Peyer's patch (tissue), 4 donors: ENCODE data around the gene UNC13D. TPM values are rescaled to one million over a fixed set of nuclear protein-coding genes. Genes with fewer than 3 reads are reported as not detected.
A peak's percentile ranks its signal among the peaks of the same experiment; 100 is the strongest.

Source experiments
- DNase-seq, 3 donors: peaks; one replicate each; pipeline ENCODE4 v3.0.0-alpha.2; 2017 to 2019
- H3K27ac ChIP-seq, 4 donors: fragments of 200-600 bp; sonication (generic); one replicate each; pipeline ENCODE4 v1.5.1; 2016 to 2019
- H3K27me3 ChIP-seq, 2 donors: fragments of 200-600 bp; sonication (generic); one replicate each; pipeline ENCODE4 v1.5.1; 2019
- H3K36me3 ChIP-seq, 3 donors: fragments of 200-600 bp; sonication (generic); one replicate each; pipeline ENCODE4 v1.5.1; 2016 to 2019
- H3K4me1 ChIP-seq, 4 donors: fragments of 200-600 bp; sonication (generic); one replicate each; pipeline ENCODE4 v1.5.1; 2016 to 2019
- H3K4me3 ChIP-seq, 4 donors: fragments of 200-600 bp; sonication (generic); 1 replicate in 3 of 4; 2 replicates in 1 of 4; pipeline ENCODE4 v1.5.1; 2016 to 2019; ENCODE audit warnings: mild to moderate bottlenecking in 1 of 4
- H3K9me3 ChIP-seq, 4 donors: fragments of 200-600 bp; sonication (generic); one replicate each; pipeline ENCODE4 v1.5.1; 2016 to 2019; ENCODE audit warnings: mild to moderate bottlenecking in 1 of 4
- POLR2A ChIP-seq, 2 donors: fragments of 450-650 bp; IDR thresholded peaks; one replicate each; pipeline ENCODE4 v1.5.1; 2017; ENCODE audit warnings: antibody characterized with exemption in 2 of 2, mild to moderate bottlenecking in 2 of 2, moderate library complexity in 2 of 2
- total RNA-seq, 4 donors: library from RNA; depleted of rRNA; stranded (reverse); fragments of >200 nt; gene quantifications; one replicate each; pipeline ENCODE4 v1.1.0, GENCODE V29; 2016
- TF ChIP-seq, protein P1 (sequence below), 6 experiments: fragments of 450-650 bp in 4 of 6; fragments of 200-600 bp in 2 of 6; sonication (generic) in 1 of 6; IDR thresholded peaks; one replicate each; pipeline ENCODE4 v1.5.1; 2017 to 2019; ENCODE audit warnings: antibody characterized with exemption in 6 of 6, mild to moderate bottlenecking in 3 of 6, moderate library complexity in 1 of 6

The UNC13D gene
- total RNA-seq, 4 donors from 2014 or later = 8.4 to 45.4 (median 22.2) TPM

DNA sequence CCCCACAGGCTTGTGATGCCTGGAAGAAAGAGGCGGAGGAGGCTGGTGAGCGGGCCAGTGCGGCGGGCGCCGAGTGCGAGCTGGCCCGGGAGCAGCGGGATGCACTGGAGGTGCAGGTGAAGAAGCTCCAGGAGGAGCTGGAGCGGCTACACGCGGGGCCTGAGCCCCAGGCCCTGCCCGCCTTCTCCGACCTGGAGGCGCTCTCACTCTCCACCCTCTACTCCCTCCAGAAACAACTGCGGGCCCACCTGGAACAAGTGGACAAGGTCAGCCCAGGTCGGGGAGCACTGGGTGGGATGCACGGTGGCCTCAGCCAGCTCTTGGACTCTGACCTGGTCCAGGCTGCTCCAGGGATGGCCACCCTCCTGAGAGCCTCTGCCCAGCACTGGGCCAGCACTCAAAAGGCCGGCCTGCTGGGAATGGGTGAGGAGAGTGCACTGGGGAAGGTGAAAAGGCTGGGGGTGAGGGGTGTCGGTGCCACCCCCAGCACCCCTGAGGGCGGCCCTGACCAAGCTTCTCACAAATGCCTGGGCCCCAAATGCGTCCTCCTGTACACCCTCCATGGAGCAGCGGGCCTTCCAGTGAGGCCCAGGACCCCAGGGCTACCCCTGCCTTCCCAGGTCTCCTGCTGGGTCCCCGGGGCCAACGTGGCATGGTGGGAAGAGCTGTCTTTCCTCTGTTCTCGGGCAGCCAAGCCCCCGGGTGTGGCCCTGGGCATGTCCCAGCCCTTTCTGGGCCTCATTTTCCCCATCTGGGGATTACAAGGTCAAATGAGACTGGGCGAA lies 20.8 kb downstream of the UNC13D start:
- H3K4me3 ChIP-seq = no peak overlapping the region
- TF ChIP-seq, protein P1, sequence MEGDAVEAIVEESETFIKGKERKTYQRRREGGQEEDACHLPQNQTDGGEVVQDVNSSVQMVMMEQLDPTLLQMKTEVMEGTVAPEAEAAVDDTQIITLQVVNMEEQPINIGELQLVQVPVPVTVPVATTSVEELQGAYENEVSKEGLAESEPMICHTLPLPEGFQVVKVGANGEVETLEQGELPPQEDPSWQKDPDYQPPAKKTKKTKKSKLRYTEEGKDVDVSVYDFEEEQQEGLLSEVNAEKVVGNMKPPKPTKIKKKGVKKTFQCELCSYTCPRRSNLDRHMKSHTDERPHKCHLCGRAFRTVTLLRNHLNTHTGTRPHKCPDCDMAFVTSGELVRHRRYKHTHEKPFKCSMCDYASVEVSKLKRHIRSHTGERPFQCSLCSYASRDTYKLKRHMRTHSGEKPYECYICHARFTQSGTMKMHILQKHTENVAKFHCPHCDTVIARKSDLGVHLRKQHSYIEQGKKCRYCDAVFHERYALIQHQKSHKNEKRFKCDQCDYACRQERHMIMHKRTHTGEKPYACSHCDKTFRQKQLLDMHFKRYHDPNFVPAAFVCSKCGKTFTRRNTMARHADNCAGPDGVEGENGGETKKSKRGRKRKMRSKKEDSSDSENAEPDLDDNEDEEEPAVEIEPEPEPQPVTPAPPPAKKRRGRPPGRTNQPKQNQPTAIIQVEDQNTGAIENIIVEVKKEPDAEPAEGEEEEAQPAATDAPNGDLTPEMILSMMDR (IDR thresholded peaks at IDR 0.05) = no peak
- TF ChIP-seq POLR2A (IDR thresholded peaks at IDR 0.05) = no peak
- H3K27ac ChIP-seq = no peak overlapping the region
- no peaks in the 10 kb centered on the region for H3K9me3 ChIP-seq
- H3K36me3 ChIP-seq = peaks cover 0 to 68% (median 0%) of the 10 kb centered on the region in 3 donors
- peaks cover 0 to 19% (median 7%) of the 10 kb centered on the region in 4 donors for H3K4me1 ChIP-seq
- no peaks in the 10 kb centered on the region for H3K27me3 ChIP-seq
- no peak for DNase-seq

DNA sequence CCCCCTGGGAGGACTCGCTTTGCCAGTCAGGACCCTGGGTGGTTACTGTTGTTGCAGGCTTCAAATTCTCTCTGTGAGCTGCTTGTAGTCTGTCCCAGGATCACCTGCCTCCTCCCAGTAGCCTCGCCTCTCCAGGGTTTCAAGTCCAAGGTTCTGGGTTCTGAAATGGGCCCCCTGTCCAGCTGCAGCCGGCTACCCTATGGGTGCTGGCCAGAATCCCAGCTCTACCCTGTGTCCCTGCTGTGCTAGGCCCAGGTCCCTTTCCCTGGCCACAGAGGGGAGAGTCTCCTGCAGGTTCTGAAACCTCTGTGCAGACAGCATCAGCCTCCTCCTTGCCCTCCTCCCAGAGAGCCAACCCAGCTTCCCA lies 21.4 kb downstream of the UNC13D start:
- no peak for DNase-seq
- TF ChIP-seq POLR2A (IDR thresholded peaks at IDR 0.05) = no peak
- TF ChIP-seq, protein P1 (IDR thresholded peaks at IDR 0.05) = no peak
- Histone ChIP-seq H3K4me3 (no peak overlapping the region), H3K27ac (peak overlapping the region in 1 of 4 donors; percentile 8), H3K36me3 (peaks cover 0 to 75% (median 0%) of the 10 kb centered on the region in 3 donors), H3K4me1 (peaks cover 0 to 13% (median 7%) of the 10 kb centered on the region in 4 donors), H3K9me3 (no peaks in the 10 kb centered on the region), H3K27me3 (no peaks in the 10 kb centered on the region)

DNA sequence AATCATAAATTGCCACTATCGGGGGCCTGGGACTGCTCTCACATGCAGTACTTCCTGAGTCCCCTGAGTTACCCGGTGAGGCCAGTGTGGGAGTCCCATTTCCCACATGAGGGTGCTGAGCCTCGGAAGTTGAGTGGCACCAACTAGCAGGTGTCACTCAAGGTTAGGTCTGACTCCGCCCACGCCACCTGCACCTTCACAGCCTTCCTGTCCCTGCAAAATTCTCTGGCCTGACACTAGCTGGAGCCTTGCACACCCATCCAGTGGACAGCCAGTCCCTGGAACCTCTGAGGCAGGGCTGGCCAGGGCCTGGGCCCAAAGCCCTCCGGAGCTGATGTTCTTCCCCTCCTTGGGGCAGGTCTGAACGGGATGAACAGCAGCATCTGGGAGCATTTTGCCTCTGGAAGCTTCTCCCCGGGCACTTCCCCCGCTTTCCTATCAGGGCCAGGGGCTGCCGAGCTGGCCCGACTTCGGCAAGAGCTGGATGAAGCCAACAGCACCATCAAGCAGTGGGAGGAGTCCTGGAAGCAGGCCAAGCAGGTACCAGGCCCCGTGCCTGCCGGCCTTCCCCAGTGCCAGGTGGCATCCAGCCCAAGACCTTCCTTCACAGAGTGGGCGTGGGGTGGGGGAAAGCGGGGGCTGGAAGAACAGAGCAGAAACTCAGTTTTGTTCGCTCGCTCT lies 21.9 kb downstream of the UNC13D start:
- H3K9me3 ChIP-seq = no peaks in the 10 kb centered on the region
- peaks cover 0 to 80% (median 0%) of the 10 kb centered on the region in 3 donors for H3K36me3 ChIP-seq
- TF ChIP-seq POLR2A (IDR thresholded peaks at IDR 0.05) = no peak
- TF ChIP-seq, protein P1 (IDR thresholded peaks at IDR 0.05) = no peak
- peaks cover 0 to 7% (median 4%) of the 10 kb centered on the region in 4 donors for H3K4me1 ChIP-seq
- H3K27me3 ChIP-seq = no peaks in the 10 kb centered on the region
- DNase-seq = peak; percentile 65 to 72 (median 71)
- peak overlapping the region in 2 of 4 donors; percentile 8 to 32 for H3K27ac ChIP-seq
- H3K4me3 ChIP-seq = no peak overlapping the region

DNA sequence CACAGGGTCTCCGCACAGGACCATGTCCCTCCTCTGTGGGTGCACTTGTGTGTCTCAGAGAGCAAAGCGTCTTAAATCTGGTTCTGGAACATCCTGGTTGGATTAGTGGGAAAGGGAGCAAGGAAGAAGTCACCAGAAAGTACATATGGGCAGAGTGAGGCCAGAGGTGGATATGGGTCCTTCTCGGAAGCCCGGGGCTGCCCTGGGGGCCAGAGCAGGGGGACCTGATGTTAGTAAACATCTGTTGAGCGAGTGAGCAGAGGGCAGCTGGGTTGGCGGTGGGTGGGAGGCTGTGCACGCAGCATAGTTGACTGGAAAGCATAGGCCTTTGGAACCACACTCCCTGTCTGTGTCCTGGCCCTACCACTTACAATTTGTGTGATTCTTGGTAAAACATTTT lies 22.7 kb downstream of the UNC13D start:
- Histone ChIP-seq H3K27me3 (no peaks in the 10 kb centered on the region), H3K36me3 (peaks cover 0 to 87% (median 0%) of the 10 kb centered on the region in 3 donors), H3K27ac (no peak overlapping the region), H3K4me3 (no peak overlapping the region), H3K9me3 (no peaks in the 10 kb centered on the region), H3K4me1 (peaks cover 0 to 4% (median 0%) of the 10 kb centered on the region in 4 donors)
- TF ChIP-seq, protein P1 (IDR thresholded peaks at IDR 0.05) = no peak
- TF ChIP-seq POLR2A (IDR thresholded peaks at IDR 0.05) = no peak
- no peak for DNase-seq

DNA sequence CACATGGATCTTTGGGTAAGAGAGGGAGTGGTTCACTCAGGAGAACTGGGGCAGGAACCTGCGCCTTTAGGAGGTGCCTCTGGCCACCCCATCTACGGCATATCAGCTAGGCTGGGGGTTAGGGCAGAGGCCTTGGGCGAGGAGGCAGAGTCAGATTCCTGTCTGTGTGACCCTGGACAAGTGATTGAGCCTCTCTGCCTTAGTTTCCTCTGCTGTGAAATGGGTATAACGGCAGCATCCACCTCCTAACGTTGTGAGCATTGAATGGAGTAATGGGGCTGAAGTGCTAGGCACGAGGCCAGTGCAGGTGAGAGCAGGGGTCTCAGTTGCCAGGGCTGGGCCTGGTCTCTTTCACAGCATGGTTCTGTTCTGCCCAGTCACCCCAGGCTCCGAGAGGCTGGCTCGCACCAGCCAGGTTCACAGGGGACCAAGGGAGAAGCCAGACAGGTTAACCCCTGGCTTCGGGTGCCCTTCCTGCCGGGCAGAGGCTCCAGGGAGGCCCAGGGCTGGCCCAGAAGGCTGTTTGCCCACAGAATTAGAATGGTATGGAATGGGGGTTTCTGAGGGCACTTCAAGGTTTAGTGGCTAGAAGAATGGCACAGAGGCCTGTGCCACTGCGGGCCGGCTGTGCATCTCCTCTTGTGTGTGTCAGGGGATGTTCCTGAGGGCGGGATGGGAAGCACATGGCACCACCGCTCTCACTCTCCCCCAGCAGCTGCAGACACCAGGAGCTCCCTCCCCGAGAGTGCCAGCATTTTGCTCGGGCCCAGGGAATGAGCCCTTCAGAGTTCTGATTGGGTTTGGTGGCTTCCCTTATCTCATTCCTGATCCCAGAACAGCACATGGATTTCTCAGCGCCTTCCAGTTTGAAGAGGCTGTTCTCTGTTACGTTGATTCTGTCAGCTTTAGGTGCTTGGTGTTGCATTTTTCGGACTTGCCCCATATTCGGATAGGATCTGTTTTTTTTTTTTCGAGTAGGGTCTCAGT lies 23.8 kb downstream of the UNC13D start:
- peaks cover 0 to 91% (median 0%) of the 10 kb centered on the region in 3 donors for H3K36me3 ChIP-seq
- peaks cover 0 to 4% (median 0%) of the 10 kb centered on the region in 4 donors for H3K4me1 ChIP-seq
- H3K27me3 ChIP-seq = no peaks in the 10 kb centered on the region
- H3K4me3 ChIP-seq = no peak overlapping the region
- no peak for DNase-seq
- H3K27ac ChIP-seq = no peak overlapping the region
- TF ChIP-seq, protein P1 (IDR thresholded peaks at IDR 0.05) = no peak
- TF ChIP-seq POLR2A (IDR thresholded peaks at IDR 0.05) = no peak
- H3K9me3 ChIP-seq = no peaks in the 10 kb centered on the region
